Ovary (tissue), 9 donors: ENCODE results near the gene CRISPLD2. TPM values are rescaled to one million over a fixed set of nuclear protein-coding genes. Genes with fewer than 3 reads are reported as not detected.

Experiments used
- DNase-seq, 5 donors: peaks; one replicate each; pipeline ENCODE4 v3.0.0-alpha.2; 2019 to 2020
- H3K27ac ChIP-seq, 2 donors: fragments of 200-600 bp; one replicate each; pipeline versions ENCODE4 v1.5.1 to v1.8.0; 2019 to 2022
- H3K27me3 ChIP-seq: fragments of 200-600 bp; one replicate; pipeline ENCODE4 v1.8.0; 2022
- H3K36me3 ChIP-seq: fragments of 200-600 bp; sonication (generic); one replicate; pipeline ENCODE4 v1.5.1; 2019
- H3K4me1 ChIP-seq: one replicate; pipeline ENCODE4 v1.8.1; 2013; ENCODE audit warnings: mild to moderate bottlenecking, moderate library complexity; ENCODE audit not compliant: insufficient read depth
- H3K4me3 ChIP-seq: fragments of 200-600 bp; sonication (generic); one replicate; pipeline ENCODE4 v1.5.1; 2017
- H3K9me3 ChIP-seq, 2 donors: fragments of 200-600 bp in 1 of 2; sonication (generic) in 1 of 2; one replicate each; pipeline versions ENCODE4 v1.5.1 to v1.8.1; 2013 to 2019; ENCODE audit warnings: mild to moderate bottlenecking in 1 of 2, moderate library complexity in 1 of 2
- EP300 ChIP-seq: sonication (generic); formaldehyde crosslinking; IDR thresholded peaks from one replicate; pipeline ENCODE4 v1.6.1; 2017; ENCODE audit warnings: antibody characterized with exemption
- POLR2A ChIP-seq: fragments of 450-650 bp; IDR thresholded peaks from one replicate; pipeline ENCODE4 v1.6.1; 2017; ENCODE audit warnings: antibody characterized with exemption, mild to moderate bottlenecking, moderate library complexity
- WGBS, 3 donors: extraction: QIAGEN DNeasy Blood & Tissue Kit in 1 of 3; methylation state at CpG; one replicate each; pipeline versions ENCODE4 v1.1.5 to v1.1.7; 2013 to 2017; 5-methylcytosine and 5-hydroxymethylcytosine counted together
- intact Hi-C, 4 donors: fragments of 100-400 bp; cut with DNase I; formaldehyde crosslinking; loops; one replicate each; pipeline versions ENCODE4 v1.11.0 to v1.15.1; 2022 to 2023
- polyA plus RNA-seq, 2 donors: library from polyadenylated mRNA; stranded (reverse); fragments of 200-250 nt in 1 of 2; fragments of 350-450 nt in 1 of 2; fragmentation: Illumina TruSeq in 1 of 2; extraction: RNeasy Lipid Tissue Mini Kit (QIAGEN cat#74804) in 1 of 2; gene quantifications; one replicate each; pipeline ENCODE4 v1.2.3, GENCODE V29; 2013 to 2014
- total RNA-seq, 7 donors: library from RNA; depleted of rRNA in 2 of 7; stranded (reverse); fragments of >200 nt in 2 of 7; fragmentation: NEBNext Ultra II Directional in 3 of 7; extraction: Animal tissue kit (Norgen Biotek cat#: 25700) in 3 of 7; gene quantifications; one replicate each; pipeline versions ENCODE4 v1.1.0 to v1.2.4, GENCODE V29; 2016 to 2023
- TF ChIP-seq, protein P1 (sequence below), 3 donors: fragments of 450-650 bp in 2 of 3; fragments of 200-600 bp in 1 of 3; IDR thresholded peaks; one replicate each; pipeline versions ENCODE4 v1.5.1 to v1.8.0; 2016 to 2022; ENCODE audit warnings: antibody characterized with exemption in 3 of 3, mild to moderate bottlenecking in 1 of 3
- donor health status: DM: no; HTN: no; CAD: no; lungs with moderate emphysema.
- donor health status: DM: no; HTN: no; CAD: no.
- donor health status: Bipolar disorder and iron deficiency.
- donor health status: DM: yes; HTN: yes; CAD: no.
- donor health status: DM: no; HTN: no; CAD: no.
- donor health status: DM: yes; HTN: yes; CAD: no.

Gene CRISPLD2
- total and polyA plus RNA-seq, 9 donors, result 53.2 to 333 (median 111) TPM

DNA sequence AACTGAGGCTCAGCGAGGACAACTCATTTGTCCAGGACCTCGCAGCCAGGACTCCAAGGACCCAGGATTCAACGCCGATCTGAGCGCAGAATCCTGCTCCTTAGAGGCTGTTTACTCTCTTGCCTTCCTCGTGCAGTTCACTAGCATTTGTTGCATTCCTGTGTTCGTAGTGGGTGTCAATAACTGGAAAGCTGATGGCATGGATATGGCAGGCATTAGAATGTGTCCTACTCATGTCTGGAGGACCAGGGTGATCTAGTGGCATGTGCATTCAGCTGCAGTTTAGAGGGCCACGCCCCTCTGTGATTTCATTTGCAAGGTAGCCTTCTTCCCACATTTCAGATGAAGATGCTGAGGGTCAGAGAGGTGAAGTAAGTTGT, 510 bp downstream of the CRISPLD2 start:
- Histone ChIP-seq H3K36me3 (no peaks in the 10 kb centered on the region), H3K4me3 (peak overlapping the region; percentile 65), H3K27ac (peak overlapping the region in 1 of 2 donors; percentile 9), H3K9me3 (no peaks in the 10 kb centered on the region), H3K4me1 (peaks cover 9% of the 10 kb centered on the region), H3K27me3 (no peaks in the 10 kb centered on the region)
- intact Hi-C loops, result no loop called here
- WGBS, 3 donors, result 13 to 23% (median 17%) methylated on average over 8 of the region's 8 CpGs
- TF ChIP-seq, protein P1, sequence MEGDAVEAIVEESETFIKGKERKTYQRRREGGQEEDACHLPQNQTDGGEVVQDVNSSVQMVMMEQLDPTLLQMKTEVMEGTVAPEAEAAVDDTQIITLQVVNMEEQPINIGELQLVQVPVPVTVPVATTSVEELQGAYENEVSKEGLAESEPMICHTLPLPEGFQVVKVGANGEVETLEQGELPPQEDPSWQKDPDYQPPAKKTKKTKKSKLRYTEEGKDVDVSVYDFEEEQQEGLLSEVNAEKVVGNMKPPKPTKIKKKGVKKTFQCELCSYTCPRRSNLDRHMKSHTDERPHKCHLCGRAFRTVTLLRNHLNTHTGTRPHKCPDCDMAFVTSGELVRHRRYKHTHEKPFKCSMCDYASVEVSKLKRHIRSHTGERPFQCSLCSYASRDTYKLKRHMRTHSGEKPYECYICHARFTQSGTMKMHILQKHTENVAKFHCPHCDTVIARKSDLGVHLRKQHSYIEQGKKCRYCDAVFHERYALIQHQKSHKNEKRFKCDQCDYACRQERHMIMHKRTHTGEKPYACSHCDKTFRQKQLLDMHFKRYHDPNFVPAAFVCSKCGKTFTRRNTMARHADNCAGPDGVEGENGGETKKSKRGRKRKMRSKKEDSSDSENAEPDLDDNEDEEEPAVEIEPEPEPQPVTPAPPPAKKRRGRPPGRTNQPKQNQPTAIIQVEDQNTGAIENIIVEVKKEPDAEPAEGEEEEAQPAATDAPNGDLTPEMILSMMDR (IDR thresholded peaks at IDR 0.05), result no peak
- TF ChIP-seq EP300 (no peak), POLR2A (no peak)
- DNase-seq, result no peak

DNA sequence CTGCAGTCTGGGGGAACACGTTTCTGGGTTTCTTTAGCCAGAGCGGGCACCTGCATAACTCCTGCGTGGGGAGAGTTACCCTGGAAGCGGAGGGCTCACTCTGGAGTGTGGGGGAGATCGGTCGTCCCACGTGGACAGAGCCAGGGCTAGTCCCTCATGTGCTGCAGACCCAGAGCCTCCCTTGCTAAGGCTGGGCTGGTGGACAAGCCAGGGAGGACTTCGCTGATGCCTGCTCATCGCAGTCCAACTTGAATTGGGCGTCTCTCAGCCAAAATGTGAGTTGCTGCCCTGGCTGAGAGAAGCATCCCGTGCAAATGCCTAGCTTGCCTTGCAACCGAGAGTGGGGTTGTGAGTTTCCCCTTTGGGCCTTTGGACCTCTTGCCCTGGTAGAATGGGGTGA, 986 bp downstream of the CRISPLD2 start:
- Histone ChIP-seq H3K4me1 (peaks cover 9% of the 10 kb centered on the region), H3K4me3 (peak overlapping the region; percentile 65), H3K36me3 (no peaks in the 10 kb centered on the region), H3K27me3 (no peaks in the 10 kb centered on the region), H3K9me3 (no peaks in the 10 kb centered on the region), H3K27ac (no peak overlapping the region)
- WGBS, 3 donors, result 36 to 49% (median 40%) methylated on average over 11 to 12 of the region's 12 CpGs
- TF ChIP-seq, protein P1 (IDR thresholded peaks at IDR 0.05), result no peak
- TF ChIP-seq POLR2A, result no peak
- no peak for TF ChIP-seq EP300
- DNase-seq, result peak in 1 of 5 donors; percentile 41
- intact Hi-C loops, result no loop called here

DNA sequence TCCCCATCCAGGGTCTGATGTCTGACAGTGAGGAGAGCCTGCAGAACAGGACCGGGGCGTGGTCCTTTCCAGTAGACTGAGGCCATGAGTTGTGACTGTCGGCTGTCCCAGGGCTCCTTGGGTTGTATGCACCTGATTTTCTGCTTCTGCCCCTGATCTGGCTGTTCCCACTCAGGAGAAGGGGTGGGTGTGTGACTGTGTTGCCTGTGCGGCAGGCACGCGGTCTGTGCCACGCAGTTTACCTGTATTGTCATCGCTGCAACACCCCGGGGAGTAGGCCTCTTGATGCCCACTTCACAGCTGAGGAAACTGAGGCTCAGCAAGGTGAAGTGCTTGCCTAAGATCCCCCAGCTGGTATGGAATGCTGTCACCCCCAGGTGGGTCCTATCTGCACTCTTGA, 1.4 kb downstream of the CRISPLD2 start:
- Histone ChIP-seq H3K9me3 (no peaks in the 10 kb centered on the region), H3K27ac (no peak overlapping the region), H3K4me3 (peak overlapping the region; percentile 65), H3K4me1 (peaks cover 9% of the 10 kb centered on the region), H3K27me3 (no peaks in the 10 kb centered on the region), H3K36me3 (no peaks in the 10 kb centered on the region)
- DNase-seq, result no peak
- intact Hi-C loops, result no loop called here
- WGBS, 3 donors, result 83 to 88% (median 84%) methylated on average over 9 of the region's 9 CpGs
- TF ChIP-seq, protein P1 (IDR thresholded peaks at IDR 0.05), result no peak
- TF ChIP-seq EP300, result no peak
- no peak for TF ChIP-seq POLR2A

DNA sequence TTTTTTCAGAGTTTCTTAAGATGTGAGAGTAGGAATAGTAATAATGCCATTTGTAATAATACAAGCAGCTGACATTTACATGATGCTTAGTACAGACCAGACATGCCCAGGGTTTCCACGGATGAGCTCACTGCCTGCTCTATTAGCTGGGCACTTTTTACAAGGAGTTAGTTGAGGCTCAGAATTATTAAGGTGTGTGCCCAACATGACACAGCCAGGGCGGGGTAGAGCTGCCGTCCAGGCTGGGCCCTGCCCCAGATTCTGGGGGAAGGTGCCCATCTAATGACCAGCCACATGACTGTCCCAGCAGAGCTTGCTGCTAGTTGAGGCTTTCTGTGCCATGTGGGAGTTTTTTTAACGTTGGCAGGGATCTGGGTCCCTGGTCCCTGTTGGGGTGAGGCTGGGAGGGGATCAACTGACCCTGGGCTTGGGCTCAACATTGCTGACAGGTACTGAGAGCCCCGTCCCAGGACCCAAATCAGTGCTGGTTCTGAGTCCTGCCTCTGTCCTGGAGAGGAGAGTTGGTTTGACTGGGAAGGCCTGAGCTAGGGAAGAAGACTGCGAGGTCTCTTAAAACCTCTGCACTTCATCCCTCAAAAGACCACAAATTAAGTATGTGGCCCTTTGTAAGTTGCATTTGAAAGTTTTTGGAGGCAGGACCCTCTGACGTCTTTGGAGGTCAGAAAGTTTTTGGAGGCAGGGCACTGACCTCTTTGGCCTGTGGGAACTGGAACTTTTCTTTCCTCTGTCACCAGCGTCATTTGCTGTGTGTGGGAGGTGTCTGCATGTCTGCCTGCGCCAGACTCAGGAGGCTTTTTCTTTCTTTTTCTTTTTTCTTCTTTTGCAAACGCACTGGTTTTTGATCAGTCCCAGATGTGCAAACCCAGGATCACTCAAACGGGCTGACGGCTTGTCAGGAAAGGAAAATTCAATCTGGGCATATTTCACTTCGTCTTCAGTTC, 2.2 kb downstream of the CRISPLD2 start:
- intact Hi-C loops, result no loop called here
- TF ChIP-seq EP300 (peak; percentile 22), POLR2A (no peak)
- TF ChIP-seq, protein P1 (IDR thresholded peaks at IDR 0.05), result no peak
- DNase-seq, result peak in 2 of 5 donors; percentile 19 to 44
- Histone ChIP-seq H3K27me3 (no peaks in the 10 kb centered on the region), H3K27ac (peak overlapping the region in 1 of 2 donors; percentile 55), H3K4me3 (peak overlapping the region; percentile 65), H3K4me1 (peaks cover 11% of the 10 kb centered on the region), H3K36me3 (no peaks in the 10 kb centered on the region), H3K9me3 (no peaks in the 10 kb centered on the region)
- 44 to 62% (median 58%) methylated on average over 13 of the region's 13 CpGs for WGBS, 3 donors
